ENCODE data around the gene FOXK1. TPM values are rescaled to one million over a fixed set of nuclear protein-coding genes. Genes with fewer than 3 reads are reported as not detected.

Gene FOXK1
- total RNA-seq, 2 donors from 2014 or later: 36.9 to 43.4 TPM

DNA sequence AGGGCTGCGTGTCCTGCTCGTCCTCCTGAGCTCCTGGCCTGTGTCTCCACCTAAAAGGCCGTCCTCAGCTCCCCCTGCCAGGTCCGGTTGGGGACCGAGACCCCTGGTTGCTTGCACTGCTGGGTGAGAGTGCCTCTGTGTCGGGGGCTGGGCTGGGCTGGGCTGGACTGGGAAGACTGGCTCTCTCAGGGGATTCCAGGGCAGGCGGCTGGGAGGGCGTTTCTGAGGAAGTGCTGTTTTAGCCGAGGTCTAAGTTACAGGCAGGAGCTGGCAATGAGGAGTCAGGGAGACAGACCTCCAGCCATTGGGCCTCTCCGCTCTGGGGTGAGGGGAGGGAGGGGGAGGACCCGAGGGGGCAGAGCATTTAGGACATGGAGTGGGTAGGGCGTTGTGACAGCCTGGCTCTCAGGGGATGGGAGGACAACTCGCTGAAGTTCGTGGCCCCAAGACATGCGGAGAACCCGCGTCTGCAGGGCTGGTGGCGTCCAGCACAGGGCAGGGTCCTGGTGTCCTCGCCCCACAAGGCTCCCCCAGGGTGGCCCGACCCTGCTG lies 20.9 kb downstream of the FOXK1 start:
- peak overlapping the region; percentile 11 for H3K4me3 Mint-ChIP-seq
- Histone ChIP-seq H3K4me3 (ENCODE audit: low read length) (no peak overlapping the region), H3K27ac (ENCODE audit: low read depth, low read length) (peak overlapping the region; percentile 47), H3K9me3 (ENCODE audit: control insufficient read depth, low read length) (no peaks in the 10 kb centered on the region), H3K4me1 (ENCODE audit: control insufficient read depth, insufficient read depth, low read length) (peaks cover 26% of the 10 kb centered on the region), H3K9ac (ENCODE audit: extremely low read depth, low read length, poor library complexity, severe bottlenecking) (no peak overlapping the region), H3K27me3 (ENCODE audit: control insufficient read depth, insufficient read depth, low read length, poor library complexity, severe bottlenecking) (no peaks in the 10 kb centered on the region), H3K36me3 (ENCODE audit: control insufficient read depth, insufficient read depth, low read length) (no peaks in the 10 kb centered on the region)
- TF ChIP-seq, protein P1, sequence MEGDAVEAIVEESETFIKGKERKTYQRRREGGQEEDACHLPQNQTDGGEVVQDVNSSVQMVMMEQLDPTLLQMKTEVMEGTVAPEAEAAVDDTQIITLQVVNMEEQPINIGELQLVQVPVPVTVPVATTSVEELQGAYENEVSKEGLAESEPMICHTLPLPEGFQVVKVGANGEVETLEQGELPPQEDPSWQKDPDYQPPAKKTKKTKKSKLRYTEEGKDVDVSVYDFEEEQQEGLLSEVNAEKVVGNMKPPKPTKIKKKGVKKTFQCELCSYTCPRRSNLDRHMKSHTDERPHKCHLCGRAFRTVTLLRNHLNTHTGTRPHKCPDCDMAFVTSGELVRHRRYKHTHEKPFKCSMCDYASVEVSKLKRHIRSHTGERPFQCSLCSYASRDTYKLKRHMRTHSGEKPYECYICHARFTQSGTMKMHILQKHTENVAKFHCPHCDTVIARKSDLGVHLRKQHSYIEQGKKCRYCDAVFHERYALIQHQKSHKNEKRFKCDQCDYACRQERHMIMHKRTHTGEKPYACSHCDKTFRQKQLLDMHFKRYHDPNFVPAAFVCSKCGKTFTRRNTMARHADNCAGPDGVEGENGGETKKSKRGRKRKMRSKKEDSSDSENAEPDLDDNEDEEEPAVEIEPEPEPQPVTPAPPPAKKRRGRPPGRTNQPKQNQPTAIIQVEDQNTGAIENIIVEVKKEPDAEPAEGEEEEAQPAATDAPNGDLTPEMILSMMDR (conservative IDR thresholded peaks at IDR 0.05): no peak
- H3K27ac Mint-ChIP-seq: peak overlapping the region; percentile 48
- peaks cover 16% of the 10 kb centered on the region for H3K27me3 Mint-ChIP-seq (ENCODE audit: insufficient read depth)
- no peaks in the 10 kb centered on the region for H3K9me3 Mint-ChIP-seq
- H3K36me3 Mint-ChIP-seq (ENCODE audit: low read depth): peaks cover 3% of the 10 kb centered on the region
- DNase-seq: peak; percentile 81
- whole genome bisulfite sequencing, 2 experiments (ENCODE audit: insufficient coverage in 1 of 2, insufficient read length in 1 of 2): 67 to 68% methylated on average over 11 to 20 of the region's 20 CpGs
- H3K4me1 Mint-ChIP-seq: peaks cover 49% of the 10 kb centered on the region

DNA sequence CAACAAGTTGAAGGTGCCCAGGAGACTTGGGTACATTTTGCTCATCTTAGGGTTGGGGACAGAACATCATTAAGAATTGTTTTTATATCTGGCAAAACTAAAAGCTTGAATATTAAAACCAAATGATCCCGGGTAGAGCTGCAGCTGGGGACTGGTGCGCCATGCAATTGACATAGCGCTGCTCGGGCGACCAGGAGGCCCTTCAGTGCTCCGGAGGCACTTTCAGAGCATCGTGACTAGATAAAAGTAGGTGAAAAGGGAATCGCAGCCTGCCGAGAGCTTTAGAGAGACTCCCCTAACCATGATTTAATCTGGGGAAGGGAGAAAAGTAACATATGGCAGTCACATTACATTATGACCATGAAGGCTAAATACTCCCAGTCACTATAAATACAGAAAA lies 21.4 kb downstream of the FOXK1 start:
- Histone ChIP-seq H3K36me3 (ENCODE audit: control insufficient read depth, insufficient read depth, low read length) (no peaks in the 10 kb centered on the region), H3K9me3 (ENCODE audit: control insufficient read depth, low read length) (no peaks in the 10 kb centered on the region), H3K27me3 (ENCODE audit: control insufficient read depth, insufficient read depth, low read length, poor library complexity, severe bottlenecking) (no peaks in the 10 kb centered on the region), H3K9ac (ENCODE audit: extremely low read depth, low read length, poor library complexity, severe bottlenecking) (no peak overlapping the region), H3K4me1 (ENCODE audit: control insufficient read depth, insufficient read depth, low read length) (peaks cover 31% of the 10 kb centered on the region), H3K27ac (ENCODE audit: low read depth, low read length) (no peak overlapping the region), H3K4me3 (ENCODE audit: low read length) (no peak overlapping the region)
- Mint-ChIP-seq H3K4me3 (no peak overlapping the region), H3K36me3 (ENCODE audit: low read depth) (peaks cover 3% of the 10 kb centered on the region), H3K27me3 (ENCODE audit: insufficient read depth) (peaks cover 19% of the 10 kb centered on the region), H3K9me3 (no peaks in the 10 kb centered on the region), H3K4me1 (peaks cover 54% of the 10 kb centered on the region), H3K27ac (no peak overlapping the region)
- TF ChIP-seq, protein P1 (conservative IDR thresholded peaks at IDR 0.05): no peak
- WGBS, 2 experiments (ENCODE audit: insufficient coverage in 1 of 2, insufficient read length in 1 of 2): 94 to 98% methylated on average over 7 to 9 of the region's 9 CpGs
- DNase-seq: no peak

DNA sequence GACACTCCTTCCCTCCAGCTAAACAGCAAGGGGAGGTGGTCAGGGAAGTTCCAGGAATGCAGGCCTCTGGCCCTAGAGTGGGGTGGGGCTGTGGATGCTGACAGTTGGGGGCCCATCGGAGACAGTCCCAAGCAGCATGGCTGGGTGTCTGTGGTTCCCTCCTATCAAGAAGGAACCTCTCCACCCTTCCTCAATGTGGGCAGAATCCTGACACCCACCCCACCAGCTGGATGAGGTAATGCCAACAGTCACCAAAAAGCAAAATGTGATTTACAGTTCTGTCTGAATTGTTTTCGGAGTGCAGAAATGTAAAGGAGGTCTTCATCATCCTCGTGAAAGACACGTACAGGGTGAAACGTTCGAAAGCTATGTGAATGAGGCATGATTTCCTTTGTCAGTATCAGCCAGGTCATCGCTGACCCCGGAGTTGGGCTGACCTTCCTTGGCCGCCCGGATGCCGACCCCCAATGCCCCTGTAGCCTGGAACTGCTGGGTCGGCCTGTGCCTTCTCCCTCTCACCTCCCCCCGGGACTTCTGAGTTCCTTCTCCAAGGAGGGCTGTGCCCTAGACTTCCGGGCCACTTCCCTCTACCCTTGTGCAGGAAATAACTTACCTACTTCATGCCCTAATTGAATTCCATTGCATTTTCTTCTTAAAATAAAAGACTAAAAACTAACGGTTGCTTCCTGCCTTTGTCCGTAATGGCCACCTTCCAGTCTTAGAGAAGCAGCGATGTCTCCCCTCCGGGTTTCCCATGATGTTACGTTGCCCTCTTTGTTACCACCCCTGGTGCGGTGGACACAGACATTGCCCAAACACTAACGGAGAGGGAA lies 24.5 kb downstream of the FOXK1 start:
- H3K9me3 Mint-ChIP-seq: no peaks in the 10 kb centered on the region
- peaks cover 40% of the 10 kb centered on the region for H3K27me3 Mint-ChIP-seq (ENCODE audit: insufficient read depth)
- peaks cover 15% of the 10 kb centered on the region for H3K36me3 Mint-ChIP-seq (ENCODE audit: low read depth)
- TF ChIP-seq, protein P1 (conservative IDR thresholded peaks at IDR 0.05): no peak
- H3K36me3 ChIP-seq (ENCODE audit: control insufficient read depth, insufficient read depth, low read length): peaks cover 3% of the 10 kb centered on the region
- peak; percentile 77 for DNase-seq
- peaks cover 27% of the 10 kb centered on the region for H3K4me1 ChIP-seq (ENCODE audit: control insufficient read depth, insufficient read depth, low read length)
- H3K9ac ChIP-seq (ENCODE audit: extremely low read depth, low read length, poor library complexity, severe bottlenecking): no peak overlapping the region
- peak overlapping the region; percentile 62 for H3K27ac Mint-ChIP-seq
- peak overlapping the region; percentile 41 for H3K4me3 Mint-ChIP-seq
- H3K4me1 Mint-ChIP-seq: peaks cover 45% of the 10 kb centered on the region
- no peaks in the 10 kb centered on the region for H3K9me3 ChIP-seq (ENCODE audit: control insufficient read depth, low read length)
- H3K27me3 ChIP-seq (ENCODE audit: control insufficient read depth, insufficient read depth, low read length, poor library complexity, severe bottlenecking): no peaks in the 10 kb centered on the region
- peak overlapping the region; percentile 52 for H3K4me3 ChIP-seq (ENCODE audit: low read length)
- WGBS, 2 experiments (ENCODE audit: insufficient coverage in 1 of 2, insufficient read length in 1 of 2): 17 to 33% methylated on average over 17 to 21 of the region's 21 CpGs
- peak overlapping the region; percentile 97 for H3K27ac ChIP-seq (ENCODE audit: low read depth, low read length)

Data from endodermal cell (in vitro differentiated cells).